SW480 (cell line): ENCODE data around the gene ATF7IP.
A peak's percentile ranks its signal among the peaks of the same experiment; 100 is the strongest.

Source experiments
- DNase-seq: peaks from one replicate; pipeline ENCODE4 v3.0.0-alpha.2; 2016; ENCODE audit warnings: low spot score

ATF7IP gene

GRCh38 chr12:14505626-14506596 lies 140.4 kb downstream of the ATF7IP start:
- no peak for DNase-seq

- no peak for DNase-seq
These were observed 145.1 kb downstream of the ATF7IP start for GRCh38 chr12:14510574-14510973.

- DNase-seq, result peak; percentile 45
These were observed 148.8 kb downstream of the ATF7IP start for GRCh38 chr12:14514154-14514842.

DNA sequence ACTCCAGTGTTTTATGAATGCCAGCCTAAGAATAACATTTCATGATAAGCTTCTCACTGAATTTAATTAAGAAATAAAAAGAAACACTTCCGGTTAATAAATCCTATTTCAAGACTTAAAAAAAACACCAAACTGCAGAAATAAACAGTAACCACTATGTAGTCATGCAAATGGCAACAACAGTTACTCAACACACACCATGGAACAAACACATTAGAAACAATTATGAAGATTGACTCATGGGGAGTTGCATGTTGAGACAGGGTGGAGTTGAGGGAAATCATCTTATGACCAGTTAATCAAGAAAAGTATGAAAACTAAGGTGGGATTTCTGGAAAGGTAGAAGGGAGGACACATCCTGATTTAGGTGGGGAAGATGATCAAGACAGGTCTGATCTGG lies 149.5 kb downstream of the ATF7IP start:
- no peak for DNase-seq

DNA sequence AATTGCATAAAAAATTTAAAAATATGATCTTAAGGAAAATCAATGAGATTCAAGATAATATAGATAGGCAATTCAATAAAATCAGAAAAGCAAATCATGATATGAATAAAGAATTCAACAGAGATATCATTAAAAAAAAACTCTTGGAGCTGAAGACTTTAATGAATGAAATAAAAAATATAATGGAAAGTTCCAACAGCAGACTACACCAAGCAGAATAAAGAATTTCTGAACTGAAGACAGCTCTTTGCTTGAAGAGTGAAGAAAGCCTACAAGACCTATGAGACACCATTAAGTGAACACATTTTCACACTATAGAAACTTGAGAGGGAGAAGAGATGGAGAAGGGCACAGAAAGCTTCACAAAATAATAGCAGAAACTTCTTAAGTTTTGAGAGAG lies 156.3 kb downstream of the ATF7IP start:
- DNase-seq, result no peak

- DNase-seq, result no peak
These were observed 160.5 kb downstream of the ATF7IP start for GRCh38 chr12:14525964-14526363.

GRCh38 chr12:14532152-14532551 lies 166.7 kb downstream of the ATF7IP start:
- DNase-seq, result no peak

DNA sequence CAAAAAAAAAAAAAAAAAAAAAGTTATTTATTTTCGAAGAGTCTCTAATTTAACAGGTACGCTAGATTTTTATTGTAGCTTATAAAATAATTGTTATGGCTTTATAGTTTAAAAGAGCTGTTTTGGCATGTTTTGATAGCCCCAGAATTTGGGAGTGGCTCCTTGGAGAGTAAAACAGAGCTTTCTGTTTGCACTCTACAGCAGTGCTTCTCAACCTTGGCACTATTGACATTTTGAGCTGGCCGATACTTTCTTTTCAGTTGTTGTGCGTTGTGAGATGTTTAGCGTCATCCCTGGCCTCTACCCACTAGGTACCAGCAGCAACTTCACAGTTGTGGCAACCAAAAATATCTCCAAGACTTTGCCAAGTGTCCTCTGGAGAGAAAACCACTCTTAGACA lies 171.6 kb downstream of the ATF7IP start:
- no peak for DNase-seq

DNA sequence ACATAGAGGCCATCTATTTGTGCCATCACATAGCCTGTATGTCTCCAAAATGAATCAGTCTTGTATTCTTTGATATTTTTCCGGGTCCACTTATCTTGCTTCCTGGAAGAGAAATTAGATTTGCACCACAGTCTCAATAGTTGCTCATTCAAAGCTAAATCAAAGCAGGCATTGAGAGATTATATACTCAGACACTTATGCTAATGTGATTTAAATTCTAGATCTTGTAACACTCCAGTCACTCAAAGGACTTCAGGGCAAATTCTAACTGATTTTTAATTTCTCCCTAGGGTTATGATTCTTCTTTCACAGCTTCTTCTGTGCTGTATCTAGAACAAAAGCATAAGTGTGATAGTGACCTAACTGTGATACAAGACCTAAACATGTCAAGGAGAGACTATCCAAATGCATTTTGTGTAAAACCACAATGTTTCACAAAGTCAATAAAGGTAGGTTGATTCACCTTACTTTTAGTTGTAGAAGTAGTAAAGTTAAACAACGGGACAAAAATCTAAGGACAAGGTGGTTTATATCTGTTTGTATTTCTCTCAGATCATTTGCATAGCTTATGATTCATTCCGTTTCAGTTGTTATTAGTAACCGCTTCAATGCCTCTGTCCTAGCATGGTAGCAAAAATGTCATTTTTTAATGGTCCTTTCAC lies 175.4 kb downstream of the ATF7IP start:
- DNase-seq, result no peak

DNA sequence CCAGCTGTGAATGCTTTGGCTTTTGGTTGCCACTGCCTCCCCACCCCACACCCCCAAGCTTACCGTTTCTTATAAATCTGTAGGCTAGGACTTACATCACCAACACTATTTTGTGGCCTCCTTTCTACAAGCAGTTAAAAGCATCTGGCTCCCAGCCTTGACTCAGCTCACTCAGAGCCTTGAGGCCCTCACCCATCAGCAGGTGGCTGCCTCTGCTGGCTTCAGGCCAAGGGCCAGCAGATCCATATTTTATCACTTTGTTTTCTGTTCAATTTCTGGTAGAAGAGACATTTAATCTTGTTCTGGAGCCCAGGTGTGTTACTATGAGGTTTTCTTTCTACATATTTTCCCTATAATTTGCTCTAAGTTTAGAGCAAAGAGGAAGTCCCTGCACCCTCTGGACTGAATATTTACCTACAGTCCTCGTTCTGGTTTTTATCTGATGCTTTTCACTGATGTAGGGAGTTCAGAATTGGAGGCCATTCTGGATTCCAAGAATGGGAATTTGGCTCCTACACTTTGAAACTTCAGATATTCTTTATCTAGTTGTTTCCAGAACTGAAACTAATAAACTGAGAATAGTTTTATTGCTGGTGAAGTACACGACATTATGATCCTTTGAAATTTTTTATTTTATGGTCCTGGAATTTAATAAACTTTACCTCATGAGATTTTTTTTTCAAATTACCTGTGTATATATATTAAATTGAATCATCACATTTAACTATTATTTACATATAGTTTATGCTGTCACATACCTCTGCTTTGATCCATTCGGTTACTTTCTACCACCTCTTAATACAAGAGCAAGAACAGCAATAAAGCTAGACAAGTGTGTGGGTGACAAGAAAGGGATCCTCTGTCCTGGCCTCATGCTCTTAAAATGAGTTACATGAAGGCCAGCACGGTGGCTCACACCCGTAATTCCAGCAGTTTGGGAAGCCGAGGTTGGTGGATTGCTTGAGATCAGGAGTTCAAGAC lies 180.0 kb downstream of the ATF7IP start:
- no peak for DNase-seq

DNA sequence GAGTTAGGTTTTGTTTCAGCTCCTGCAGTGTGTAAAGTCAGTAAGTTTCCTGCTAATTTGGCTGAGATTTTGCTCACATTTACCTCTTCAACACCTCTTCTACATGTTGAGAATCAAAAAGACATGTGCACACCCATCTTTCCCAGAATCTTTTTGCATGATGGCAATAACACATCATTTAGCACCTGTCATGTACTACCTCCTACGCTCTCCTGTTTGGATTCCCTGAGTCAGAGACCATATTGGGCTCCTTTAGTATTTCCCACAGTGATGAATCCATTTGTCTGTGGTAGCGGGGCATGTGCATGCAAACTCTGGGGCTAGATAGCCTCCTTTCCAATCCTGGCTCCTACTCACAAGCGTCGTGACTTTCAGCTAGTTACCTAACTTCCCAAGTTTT lies 182.1 kb downstream of the ATF7IP start:
- no peak for DNase-seq

- DNase-seq, result no peak
These were observed 183.1 kb downstream of the ATF7IP start for GRCh38 chr12:14548609-14549008.
